GM12878 (cell line): Measurements from ENCODE around the gene SLC12A4. TPM values are rescaled to one million over a fixed set of nuclear protein-coding genes. Genes with fewer than 3 reads are reported as not detected.

Source experiments
- ATAC-seq: fragments of 200-7000 bp; cut with Tn5 transposase; 3 replicates; pipeline ENCODE4 v1.9.1; 2020; ENCODE audit warnings: mild to moderate bottlenecking, moderate library complexity
- BruUV-seq: library from RNA; stranded (reverse); fragments of 400-500 nt; replicated peaks from 2 replicates; lab custom pipeline; 2021; lab: Mats Ljungman, UMichigan
- CTCF ChIA-PET: fragments of 300-600 bp; sonication (Branson Sonifier 250); formaldehyde crosslinking; extraction: SDS; loops from one replicate; lab custom pipeline; 2021; ENCODE audit warnings: inconsistent platforms; lab: Yijun Ruan, JAX
- POLR2A ChIA-PET: fragments of 350-600 bp; formaldehyde crosslinking; extraction: SDS; loops from one replicate; lab custom pipeline; 2021; ENCODE audit warnings: inconsistent platforms; lab: Charles Lee
- RAD21 ChIA-PET: fragments of 300-600 bp; sonication (Branson Sonifier 250); formaldehyde crosslinking; loops from one replicate; lab custom pipeline; 2023; ENCODE audit warnings: antibody characterized with exemption; ENCODE audit not compliant: unreplicated experiment; lab: Charles Lee
- SMC1A ChIA-PET: fragments of 300-600 bp; sonication (Branson Sonifier 250); formaldehyde crosslinking; loops from one replicate; lab custom pipeline; 2023; ENCODE audit not compliant: unreplicated experiment, uncharacterized antibody; lab: Charles Lee
- DNase-seq: peaks from one replicate; pipeline ENCODE4 v3.0.0-alpha.2; 2011; ENCODE audit warnings: low read depth, low spot score
- FAIRE-seq: peaks from 3 replicates; lab custom pipeline; 2011; peaks lifted over from hg19 to GRCh38; lab: Jason Lieb, UNC
- H2AFZ ChIP-seq: 2 replicates; pipeline ENCODE4 v1.6.0; 2011; ENCODE audit warnings: low read depth, low read length, control low read depth; ENCODE audit not compliant: control insufficient read depth
- H3K27ac ChIP-seq: 2 replicates; pipeline ENCODE4 v1.5.1; 2011; ENCODE audit warnings: control low read depth; ENCODE audit not compliant: control insufficient read depth, insufficient read depth
- H3K27me3 ChIP-seq, 2 experiments: replicated peaks in 1 of 2; 2 replicates each; pipeline versions ENCODE4 v1.6.0 to v1.6.1; 2011; ENCODE audit warnings: low read length in 1 of 2; ENCODE audit not compliant: control insufficient read depth in 2 of 2, insufficient read depth in 2 of 2
- H3K36me3 ChIP-seq, 2 experiments: 2 replicates each; pipeline ENCODE4 v1.5.1; 2011; ENCODE audit warnings: low read length in 1 of 2; ENCODE audit not compliant: control insufficient read depth in 2 of 2, insufficient read depth in 2 of 2
- H3K4me1 ChIP-seq: 2 replicates; pipeline ENCODE4 v1.6.1; 2011; ENCODE audit warnings: mild to moderate bottlenecking, low read length, moderate library complexity, mixed read lengths; ENCODE audit not compliant: control insufficient read depth, insufficient read depth
- H3K4me2 ChIP-seq: 2 replicates; pipeline ENCODE4 v1.6.0; 2011; ENCODE audit warnings: control low read depth; ENCODE audit not compliant: control insufficient read depth, insufficient read depth
- H3K4me3 ChIP-seq: fragments of 200-600 bp; sonication (generic); 2 replicates; pipeline ENCODE4 v1.5.1; 2016
- H3K79me2 ChIP-seq: 2 replicates; pipeline ENCODE4 v1.6.0; 2011; ENCODE audit warnings: low read length; ENCODE audit not compliant: control insufficient read depth, insufficient read depth
- H3K9ac ChIP-seq: 2 replicates; pipeline ENCODE4 v1.8.0; 2011; ENCODE audit warnings: low read length, control low read depth, mixed read lengths; ENCODE audit not compliant: control insufficient read depth, insufficient read depth
- H3K9me3 ChIP-seq: replicated peaks from 3 replicates; pipeline ENCODE4 v1.5.1; 2011; ENCODE audit warnings: mild to moderate bottlenecking, low read length; ENCODE audit not compliant: control insufficient read depth, insufficient read depth
- H4K20me1 ChIP-seq: 2 replicates; pipeline ENCODE4 v1.6.0; 2011; ENCODE audit not compliant: control insufficient read depth, insufficient read depth
- ATF3 ChIP-seq: IDR thresholded peaks from 2 replicates; pipeline ENCODE4 v1.6.1; 2011; ENCODE audit warnings: low read depth, mild to moderate bottlenecking, low read length, moderate library complexity, borderline replicate concordance; ENCODE audit errors: extremely low read depth
- BHLHE40 ChIP-seq, 2 experiments: fragments of 450-650 bp in 1 of 2; IDR thresholded peaks; 2 replicates each; pipeline ENCODE4 v1.6.1; 2011 to 2017; ENCODE audit warnings: low read depth in 2 of 2, borderline replicate concordance in 1 of 2, improper control_type of control experiment in 1 of 2, low read length in 1 of 2, mild to moderate bottlenecking in 1 of 2
- BRCA1 ChIP-seq: IDR thresholded peaks from 2 replicates; pipeline ENCODE4 v1.6.1; 2011; ENCODE audit warnings: low read depth, low read length, improper control_type of control experiment
- CBFB ChIP-seq: IDR thresholded peaks from 2 replicates; pipeline ENCODE4 v1.6.1; 2016; ENCODE audit warnings: antibody characterized with exemption, low read depth
- CEBPB ChIP-seq, 2 experiments: fragments of 150-350 bp in 1 of 2; IDR thresholded peaks; 2 replicates each; pipeline ENCODE4 v1.6.1; 2012 to 2014; ENCODE audit warnings: low read depth in 2 of 2, low read length in 2 of 2, borderline replicate concordance in 1 of 2, inconsistent platforms in 1 of 2
- EED ChIP-seq: sonication (generic); IDR thresholded peaks from 2 replicates; pipeline ENCODE4 v1.6.1; 2016; ENCODE audit warnings: antibody characterized with exemption, low read depth
- ELK1 ChIP-seq: IDR thresholded peaks from 2 replicates; pipeline ENCODE4 v1.6.1; 2012; ENCODE audit warnings: low read depth, low read length, improper control_type of control experiment
- GATAD2B ChIP-seq: fragments of 450-650 bp; conservative IDR thresholded peaks from 2 replicates; pipeline ENCODE4 v1.6.1; 2017; ENCODE audit warnings: low read depth, mild to moderate bottlenecking, moderate library complexity
- IKZF1 ChIP-seq: fragments of 450-650 bp; conservative IDR thresholded peaks from 2 replicates; pipeline ENCODE4 v1.6.1; 2017; ENCODE audit warnings: antibody characterized with exemption, mild to moderate bottlenecking
- PAX5 ChIP-seq: IDR thresholded peaks from 2 replicates; pipeline ENCODE4 v1.6.1; 2011; ENCODE audit warnings: low read depth, low read length, borderline replicate concordance
- SRF ChIP-seq, 2 experiments: IDR thresholded peaks; 2 replicates each; pipeline ENCODE4 v1.6.1; 2011; ENCODE audit warnings: low read depth in 2 of 2, low read length in 2 of 2, mild to moderate bottlenecking in 1 of 2, moderate library complexity in 1 of 2
- TCF7 ChIP-seq: IDR thresholded peaks from 2 replicates; pipeline ENCODE4 v1.6.1; 2014; ENCODE audit warnings: antibody characterized with exemption, borderline replicate concordance
- YBX1 ChIP-seq: fragments of 450-650 bp; IDR thresholded peaks from 2 replicates; pipeline ENCODE4 v1.6.1; 2016; ENCODE audit warnings: antibody characterized with exemption
- ZZZ3 ChIP-seq: IDR thresholded peaks from 2 replicates; pipeline ENCODE4 v1.6.1; 2011; ENCODE audit warnings: low read depth; ENCODE audit not compliant: control insufficient read depth, insufficient read length
- WGBS: methylation state at CpG from one replicate; pipeline ENCODE4 v1.1.6; 2016; ENCODE audit warnings: low lambda C conversion rate; ENCODE audit not compliant: insufficient replicate concordance, insufficient coverage; ENCODE audit errors: missing lambda C conversion rate; 5-methylcytosine and 5-hydroxymethylcytosine counted together
- in situ Hi-C: fragments of 300-500 bp; cut with MboI; formaldehyde crosslinking; loops from 9 replicates; pipeline ENCODE4 v1.14.3; 2018; ENCODE audit warnings: mixed read lengths
- intact Hi-C: fragments of 100-400 bp; cut with micrococcal nuclease; formaldehyde crosslinking; loops from one replicate; pipeline ENCODE4 v1.14.2; 2022; ENCODE audit not compliant: unreplicated experiment
- polyA plus RNA-seq, 11 experiments: library from polyadenylated mRNA; depleted of rRNA in 4 of 11; unstranded in 6 of 11; stranded (reverse) in 5 of 11; fragments of >200 nt; fragmentation: Nextera tagmentation in 4 of 11; fragmentation: Illumina TruSeq in 1 of 11; extraction: Ambion mirVana in 4 of 11; extraction: Trizol in 1 of 11; gene quantifications; 1 replicate in 1 of 11; 2 replicates in 10 of 11; pipeline versions ENCODE4 v1.2.1 to v1.2.3, GENCODE V29; 2011 to 2016; ENCODE audit warnings: inconsistent platforms in 2 of 11, missing spikeins in 2 of 11, low read depth in 1 of 11
- total RNA-seq, 4 experiments: library from RNA; depleted of rRNA in 3 of 4; stranded (reverse); fragments of >200 nt in 3 of 4; fragmentation: Illumina TruSeq in 1 of 4; extraction: Trizol in 1 of 4; gene quantifications; 2 replicates each; pipeline versions ENCODE4 v1.2.1 to v1.2.3, GENCODE V29; 2013 to 2021
- TF ChIP-seq, protein P1 (sequence below): fragments of 450-650 bp; IDR thresholded peaks from 2 replicates; pipeline ENCODE4 v1.6.1; 2018; ENCODE audit warnings: mild to moderate bottlenecking, low read depth, moderate library complexity; ENCODE audit not compliant: partially characterized antibody

SLC12A4 gene
- total and polyA plus RNA-seq, 10 of the 15 experiments (the other 5 are each of a cell fraction or from before 2014, with no cell fraction given): 0.95 to 39.9 (median 14.2) TPM

GRCh38 chr16:67993207-67994039, 25.0 kb upstream of the SLC12A4 start (continued):
- TF ChIP-seq SRF (IDR thresholded peaks at IDR 0.05; ENCODE audit: low read depth in 2 of 2, low read length in 2 of 2) (no peak), IKZF1 (peak; percentile 77), CBFB (no peak; the same call in 1 of the 2 replicates)
- TF ChIP-seq, protein P1, sequence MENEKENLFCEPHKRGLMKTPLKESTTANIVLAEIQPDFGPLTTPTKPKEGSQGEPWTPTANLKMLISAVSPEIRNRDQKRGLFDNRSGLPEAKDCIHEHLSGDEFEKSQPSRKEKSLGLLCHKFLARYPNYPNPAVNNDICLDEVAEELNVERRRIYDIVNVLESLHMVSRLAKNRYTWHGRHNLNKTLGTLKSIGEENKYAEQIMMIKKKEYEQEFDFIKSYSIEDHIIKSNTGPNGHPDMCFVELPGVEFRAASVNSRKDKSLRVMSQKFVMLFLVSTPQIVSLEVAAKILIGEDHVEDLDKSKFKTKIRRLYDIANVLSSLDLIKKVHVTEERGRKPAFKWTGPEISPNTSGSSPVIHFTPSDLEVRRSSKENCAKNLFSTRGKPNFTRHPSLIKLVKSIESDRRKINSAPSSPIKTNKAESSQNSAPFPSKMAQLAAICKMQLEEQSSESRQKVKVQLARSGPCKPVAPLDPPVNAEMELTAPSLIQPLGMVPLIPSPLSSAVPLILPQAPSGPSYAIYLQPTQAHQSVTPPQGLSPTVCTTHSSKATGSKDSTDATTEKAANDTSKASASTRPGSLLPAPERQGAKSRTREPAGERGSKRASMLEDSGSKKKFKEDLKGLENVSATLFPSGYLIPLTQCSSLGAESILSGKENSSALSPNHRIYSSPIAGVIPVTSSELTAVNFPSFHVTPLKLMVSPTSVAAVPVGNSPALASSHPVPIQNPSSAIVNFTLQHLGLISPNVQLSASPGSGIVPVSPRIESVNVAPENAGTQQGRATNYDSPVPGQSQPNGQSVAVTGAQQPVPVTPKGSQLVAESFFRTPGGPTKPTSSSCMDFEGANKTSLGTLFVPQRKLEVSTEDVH: no peak

DNA sequence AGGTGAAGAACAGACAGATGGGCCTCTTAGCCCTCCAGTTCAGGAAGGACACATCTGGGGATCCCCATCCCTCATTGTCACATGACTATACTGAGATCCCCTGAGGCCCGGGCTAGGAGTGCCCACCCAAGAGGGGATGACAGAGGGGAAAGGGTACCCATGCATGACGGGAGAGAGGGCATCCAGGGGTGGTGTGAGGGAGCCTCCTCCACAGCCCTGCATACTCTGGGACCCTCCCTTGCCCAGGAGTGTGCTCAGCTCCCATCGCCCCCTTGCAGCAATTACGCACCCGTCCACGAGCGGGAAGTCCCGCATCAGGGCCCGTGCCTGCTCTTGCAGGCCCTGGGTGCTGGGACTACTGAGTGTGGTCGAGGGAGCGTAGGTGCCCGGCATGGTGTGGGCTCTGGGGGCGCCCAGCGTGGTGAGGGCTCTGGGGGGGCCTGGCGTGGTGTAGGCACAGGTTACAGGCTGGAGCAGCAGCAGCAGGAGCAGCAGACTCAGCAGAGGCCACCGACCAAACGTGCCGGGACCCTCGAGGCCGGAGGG, 24.3 kb upstream of the SLC12A4 start:
- RAD21 ChIA-PET: interaction anchor here (1.8 kb wide), 1 partner anchor 26 kb away, joined by 7 read pairs; no protein-coding TSS in a partner anchor
- SMC1A ChIA-PET: interaction anchor here (1.0 to 1.5 kb wide), 4 partner anchors 12 to 48 kb away, joined by 3 read pairs; partner anchors contain the start of gene DPEP3
- H3K9ac ChIP-seq: no peak overlapping the region
- TF ChIP-seq ELK1 (no peak), ZZZ3 (no peak), GATAD2B (no peak), SRF (IDR thresholded peaks at IDR 0.05; ENCODE audit: low read depth in 2 of 2, low read length in 2 of 2) (no peak), TCF7 (no peak), YBX1 (no peak), BHLHE40 (IDR thresholded peaks at IDR 0.05; ENCODE audit: borderline replicate concordance in 1 of 2, low read depth in 2 of 2, low read length in 1 of 2) (peak in 1 of 2 experiments; percentile 4; a peak in 1 of 4 replicates), PAX5 (peak; percentile 95), CEBPB (IDR thresholded peaks at IDR 0.05; ENCODE audit: borderline replicate concordance in 1 of 2, low read depth in 2 of 2, low read length in 2 of 2) (no peak), ATF3 (no peak), BRCA1 (no peak), EED (no peak; the same call in 1 of the 2 replicates)
- TF ChIP-seq, all 136 proteins: peak for 2
- ATAC-seq: peak; percentile 31
- Histone ChIP-seq H3K4me3 (peak overlapping the region; percentile 24; the same call in 1 of the 2 replicates), H3K4me1 (peaks cover 39% of the 10 kb centered on the region), H3K27ac (no peak overlapping the region; the same call in 1 of the 2 replicates), H3K4me2 (peak overlapping the region; percentile 79), H4K20me1 (no peaks in the 10 kb centered on the region), H2AFZ (peak overlapping the region; percentile 63), H3K27me3 (no peaks in the 10 kb centered on the region), H3K79me2 (no peaks in the 10 kb centered on the region), H3K36me3 (no peaks in the 10 kb centered on the region), H3K9me3 (no peaks in the 10 kb centered on the region)
- ChIA-PET CTCF (interaction anchor here (1.1 to 2.3 kb wide), 4 partner anchors 16 to 238 kb away, joined by 3 to 23 read pairs (median 4); partner anchors contain the start of gene NFATC3), POLR2A (no interaction called here)
- 17% methylated on average over 20 of the region's 20 CpGs for WGBS
- intact Hi-C loops (loop anchor here (1.0 to 2.0 kb wide), 4 partner anchors 31 to 237 kb away; partner anchors contain the start of genes DDX28 and DUS2), in situ Hi-C loops (loop anchor here (5.0 kb wide), 1 partner anchor 235 kb away; no protein-coding TSS in a partner anchor)
- no peak for FAIRE-seq
- no peak for DNase-seq
- no TSS peak for BruUV-seq
